Hematopoietic multipotent progenitor cell treated with erythropoietin and hydrocortisone succinate and interleukin-3 and kit ligand, for 15 days (in vitro differentiated cells): Measurements from ENCODE around the gene NMNAT2.

Source experiments
- DNase-seq: peaks from one replicate; pipeline ENCODE4 v3.0.0-alpha.2; 2015; ENCODE audit warnings: low spot score

Gene NMNAT2

DNA sequence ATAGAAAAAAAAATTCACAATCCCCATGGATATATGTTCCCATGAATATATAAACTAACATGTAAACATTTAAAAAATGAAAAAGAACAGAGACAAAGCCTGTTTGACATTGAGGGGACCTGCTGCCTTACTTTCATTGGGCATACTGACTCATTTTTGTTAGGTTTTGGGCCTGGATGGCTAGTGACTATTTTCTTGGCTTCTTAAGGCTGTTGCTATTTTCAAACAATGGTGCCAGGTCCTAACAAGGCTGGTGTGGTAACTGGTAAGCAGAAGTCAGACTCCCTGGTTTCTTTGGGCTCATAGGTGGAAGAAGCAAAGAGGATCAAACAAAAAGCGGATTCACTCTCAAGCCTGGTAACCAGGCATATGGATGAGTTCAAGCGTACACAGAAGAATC, 181.1 kb downstream of the NMNAT2 start:
- no peak for DNase-seq

GRCh38 chr1:183236158-183236725, 181.9 kb downstream of the NMNAT2 start:
- no peak for DNase-seq

DNA sequence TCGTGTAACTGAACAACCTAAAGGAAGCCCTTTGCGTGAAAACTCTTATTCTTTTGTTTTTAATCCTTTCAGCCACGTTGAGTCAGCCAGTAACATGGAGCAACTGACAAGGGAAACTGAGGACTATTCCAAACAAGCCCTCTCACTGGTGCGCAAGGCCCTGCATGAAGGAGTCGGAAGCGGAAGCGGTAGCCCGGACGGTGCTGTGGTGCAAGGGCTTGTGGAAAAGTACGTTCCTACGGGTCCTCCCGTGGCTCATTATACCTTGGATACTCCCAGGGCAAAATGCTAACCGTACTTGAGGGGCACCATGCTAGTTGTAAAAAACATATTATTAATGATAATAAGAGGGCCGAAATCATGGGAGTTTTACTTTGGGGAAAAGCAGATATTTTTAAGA, 182.7 kb downstream of the NMNAT2 start:
- DNase-seq = no peak

DNA sequence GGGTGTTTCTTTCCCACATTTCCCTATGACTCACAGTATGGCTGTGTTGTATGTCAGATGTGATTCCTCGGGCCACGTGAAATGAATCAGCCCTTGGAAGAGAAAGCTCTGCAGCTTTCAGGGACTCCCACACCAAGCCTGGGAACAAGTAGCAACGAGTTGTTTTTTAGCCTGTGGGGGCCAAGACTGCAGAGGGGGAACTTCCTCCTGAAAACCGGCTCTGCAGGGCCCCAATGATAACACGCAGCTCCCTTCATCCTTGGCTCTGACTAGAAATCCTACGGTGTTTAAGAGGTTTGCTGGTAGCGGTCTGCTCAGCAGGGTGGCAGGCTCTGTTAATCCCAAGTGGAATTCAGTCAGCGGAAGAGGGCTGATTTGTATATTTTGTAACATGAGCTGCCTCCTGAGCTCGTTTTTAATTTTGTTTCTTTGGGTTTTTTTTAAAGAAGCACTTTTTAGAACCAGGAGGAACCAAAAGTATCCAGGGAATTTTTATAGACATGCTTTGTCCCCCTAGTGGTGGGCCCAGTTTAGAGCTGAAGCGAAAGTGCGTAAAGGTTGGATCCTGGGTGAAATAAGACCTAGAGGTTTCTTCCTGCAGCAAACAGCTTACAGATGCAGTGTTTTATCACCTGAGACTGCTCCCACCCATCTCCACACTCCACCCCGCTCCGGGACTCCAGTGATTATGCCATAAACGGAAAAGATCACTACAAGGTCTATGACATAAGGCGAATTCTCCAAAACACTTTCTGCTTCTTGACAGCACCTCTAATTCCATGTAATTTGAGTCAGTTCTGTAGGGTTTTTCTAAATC, 183.3 kb downstream of the NMNAT2 start:
- no peak for DNase-seq

GRCh38 chr1:183233113-183233512, 185.1 kb downstream of the NMNAT2 start:
- DNase-seq = no peak

- no peak for DNase-seq
These were observed 186.6 kb downstream of the NMNAT2 start for GRCh38 chr1:183231545-183231944.

GRCh38 chr1:183230413-183230812, 187.8 kb downstream of the NMNAT2 start:
- no peak for DNase-seq

DNA sequence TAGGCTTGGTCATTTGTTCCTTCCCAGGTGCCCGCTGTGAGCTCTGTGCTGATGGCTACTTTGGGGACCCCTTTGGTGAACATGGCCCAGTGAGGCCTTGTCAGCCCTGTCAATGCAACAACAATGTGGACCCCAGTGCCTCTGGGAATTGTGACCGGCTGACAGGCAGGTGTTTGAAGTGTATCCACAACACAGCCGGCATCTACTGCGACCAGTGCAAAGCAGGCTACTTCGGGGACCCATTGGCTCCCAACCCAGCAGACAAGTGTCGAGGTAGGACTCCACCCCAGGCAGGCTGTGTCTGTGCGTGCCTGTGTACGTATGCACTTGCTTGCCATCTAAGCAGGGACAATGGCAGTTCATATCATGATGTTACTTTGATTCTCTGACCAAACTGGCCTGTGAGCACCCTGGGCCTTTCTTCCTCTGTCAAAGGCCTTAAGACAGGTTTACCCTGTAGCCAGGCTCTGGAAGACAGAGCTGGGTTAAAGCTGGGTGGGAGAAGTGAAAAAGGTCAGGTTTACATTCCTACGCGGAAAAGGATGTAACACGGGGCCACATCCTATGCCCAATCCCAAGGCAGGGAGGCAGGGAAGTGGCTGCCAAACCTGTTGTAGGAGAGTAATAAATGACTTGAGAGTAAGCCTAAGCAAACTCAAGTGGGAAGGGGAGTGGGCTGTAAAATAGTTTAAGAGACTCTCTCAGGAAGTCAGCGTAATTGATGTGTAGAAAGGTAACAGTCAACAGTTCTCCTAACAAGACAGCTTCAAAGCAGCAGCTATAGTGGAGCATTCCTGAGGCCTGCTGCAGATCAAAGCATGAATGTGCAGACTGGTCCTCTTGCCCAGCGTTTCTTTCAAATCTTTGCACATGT, 189.6 kb downstream of the NMNAT2 start:
- DNase-seq = no peak

- no peak for DNase-seq
These were observed 190.5 kb downstream of the NMNAT2 start for GRCh38 chr1:183227422-183228346.

- no peak for DNase-seq
These were observed 191.2 kb downstream of the NMNAT2 start for GRCh38 chr1:183226963-183227362.

- DNase-seq = no peak
These were observed 191.8 kb downstream of the NMNAT2 start for GRCh38 chr1:183226361-183226760.

- DNase-seq = no peak
These were observed 194.7 kb downstream of the NMNAT2 start for GRCh38 chr1:183223467-183223866.

- DNase-seq = no peak
These were observed 195.3 kb downstream of the NMNAT2 start for GRCh38 chr1:183222909-183223308.

DNA sequence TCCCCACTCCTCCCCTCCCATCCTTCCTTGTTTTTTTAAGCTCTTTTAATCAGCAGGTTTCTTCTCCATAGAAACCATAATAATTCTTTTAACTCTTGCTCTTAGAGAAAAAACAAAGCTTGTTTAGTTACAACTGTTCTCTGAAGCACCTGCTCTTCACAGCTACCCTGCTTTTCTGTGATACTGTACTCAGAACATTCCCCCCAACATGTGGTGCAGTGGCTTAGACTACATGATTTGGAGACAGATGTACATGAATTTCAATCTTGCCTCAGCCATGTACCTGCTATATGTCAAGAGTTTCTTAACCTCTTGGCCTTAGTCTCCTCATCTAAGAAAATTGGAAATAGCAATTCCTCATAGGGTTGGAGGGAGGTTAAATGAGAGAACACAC, 198.6 kb downstream of the NMNAT2 start:
- no peak for DNase-seq

GRCh38 chr1:183218971-183219615, 199.1 kb downstream of the NMNAT2 start:
- DNase-seq = peak; percentile 5

DNA sequence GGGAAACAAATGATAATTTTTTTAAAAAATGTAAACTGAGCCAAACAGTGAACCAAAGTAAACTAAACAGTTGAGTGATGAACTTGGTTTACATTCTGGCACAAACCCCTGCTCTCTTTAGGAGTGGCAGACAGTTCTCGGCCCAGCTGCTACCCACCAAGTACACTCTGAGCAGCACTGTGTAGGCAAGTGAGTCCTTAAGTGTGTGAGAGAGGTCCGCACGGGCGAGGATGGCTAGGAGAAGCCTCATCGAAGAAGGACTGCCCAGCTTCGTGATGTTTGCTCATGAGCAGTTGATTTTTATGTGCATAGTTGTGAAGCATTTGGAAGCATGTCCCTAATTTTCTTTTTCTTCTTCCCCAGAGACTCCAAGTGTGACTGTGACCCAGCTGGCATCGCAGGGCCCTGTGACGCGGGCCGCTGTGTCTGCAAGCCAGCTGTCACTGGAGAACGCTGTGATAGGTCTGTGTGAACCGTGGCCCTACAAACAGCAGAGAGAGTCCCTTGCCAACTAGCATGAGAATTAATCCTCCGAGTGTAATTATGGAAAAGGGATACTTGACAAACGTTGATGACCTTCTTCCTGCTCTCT, 200.1 kb downstream of the NMNAT2 start:
- DNase-seq = no peak

DNA sequence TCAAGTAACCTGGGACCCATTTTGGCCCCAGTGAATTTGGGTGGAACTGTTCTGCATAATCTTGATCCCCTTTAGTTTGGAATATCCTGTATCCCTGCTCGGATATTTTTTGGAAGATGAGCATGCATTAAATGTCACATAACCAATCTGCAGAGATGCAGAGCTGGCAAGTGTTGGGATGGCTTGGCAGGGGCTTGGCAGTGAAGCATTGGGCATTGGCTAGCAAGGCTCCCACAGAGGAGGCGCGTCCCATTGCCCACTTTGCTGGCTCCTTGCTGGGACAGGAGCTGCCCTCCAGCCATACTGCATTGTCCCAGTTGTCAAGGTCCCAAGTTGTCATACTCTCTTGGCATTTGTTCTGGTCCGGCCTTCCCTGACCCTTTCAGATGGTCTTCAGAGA, 202.2 kb downstream of the NMNAT2 start:
- no peak for DNase-seq

- no peak for DNase-seq
These were observed 203.0 kb downstream of the NMNAT2 start for GRCh38 chr1:183215076-183215720.

GRCh38 chr1:183214021-183214970, 203.9 kb downstream of the NMNAT2 start:
- no peak for DNase-seq
